MCF 10A (cell line): ENCODE data around the gene IGF1R. TPM values are rescaled to one million over a fixed set of nuclear protein-coding genes. Genes with fewer than 3 reads are reported as not detected.

Experiments
- BruUV-seq: library from RNA; stranded (reverse); fragments of 400-500 nt; replicated peaks from 2 replicates; lab custom pipeline; 2021; lab: Mats Ljungman, UMichigan
- CTCF ChIA-PET: fragments of 300-600 bp; sonication (Branson Sonifier 250); formaldehyde crosslinking; extraction: SDS; loops from one replicate; lab custom pipeline; 2021; ENCODE audit warnings: antibody characterized with exemption, inconsistent platforms; lab: Yijun Ruan, JAX
- POLR2A ChIA-PET: fragments of 300-600, 350-650 bp; sonication (Branson Sonifier 250); formaldehyde crosslinking; extraction: SDS; loops from one replicate; lab custom pipeline; 2020; ENCODE audit warnings: antibody characterized with exemption, inconsistent platforms; lab: Yijun Ruan, JAX
- DNase-seq: peaks from one replicate; pipeline ENCODE4 v3.0.0-alpha.2; 2018; ENCODE audit not compliant: unreplicated experiment
- H3K27ac Mint-ChIP-seq: one replicate; pipeline ENCODE4 v1.8.0; 2022; ENCODE audit warnings: mild to moderate bottlenecking, low read depth, mixed read lengths; ENCODE audit not compliant: unreplicated experiment
- H3K27me3 Mint-ChIP-seq: one replicate; pipeline ENCODE4 v1.8.0; 2022; ENCODE audit warnings: mixed read lengths; ENCODE audit not compliant: insufficient read depth, unreplicated experiment
- H3K36me3 Mint-ChIP-seq: one replicate; pipeline ENCODE4 v1.8.0; 2022; ENCODE audit warnings: mild to moderate bottlenecking, moderate library complexity, mixed read lengths; ENCODE audit not compliant: insufficient read depth, unreplicated experiment
- H3K4me1 Mint-ChIP-seq: one replicate; pipeline ENCODE4 v1.8.0; 2022; ENCODE audit warnings: mixed read lengths; ENCODE audit not compliant: insufficient read depth, unreplicated experiment
- H3K4me3 Mint-ChIP-seq: one replicate; pipeline ENCODE4 v1.8.0; 2022; ENCODE audit warnings: mild to moderate bottlenecking, moderate library complexity, mixed read lengths; ENCODE audit not compliant: unreplicated experiment
- H3K9me3 Mint-ChIP-seq: one replicate; pipeline ENCODE4 v1.8.0; 2022; ENCODE audit warnings: mixed read lengths; ENCODE audit not compliant: unreplicated experiment
- intact Hi-C: fragments of 100-400 bp; cut with micrococcal nuclease; formaldehyde crosslinking; loops from 2 replicates; pipeline ENCODE4 v1.14.1; 2022
- total RNA-seq: library from RNA; stranded (reverse); gene quantifications from 2 replicates; pipeline ENCODE4 v1.2.3, GENCODE V29; 2022
- TF ChIP-seq, protein P1 (sequence below): fragments of 200-600 bp; IDR thresholded peaks from one replicate; pipeline ENCODE4 v1.8.0; 2022; ENCODE audit warnings: antibody characterized with exemption, mild to moderate bottlenecking; ENCODE audit not compliant: unreplicated experiment

Gene IGF1R
- total RNA-seq, 1 experiment from 2014 or later: 53.3 TPM

DNA sequence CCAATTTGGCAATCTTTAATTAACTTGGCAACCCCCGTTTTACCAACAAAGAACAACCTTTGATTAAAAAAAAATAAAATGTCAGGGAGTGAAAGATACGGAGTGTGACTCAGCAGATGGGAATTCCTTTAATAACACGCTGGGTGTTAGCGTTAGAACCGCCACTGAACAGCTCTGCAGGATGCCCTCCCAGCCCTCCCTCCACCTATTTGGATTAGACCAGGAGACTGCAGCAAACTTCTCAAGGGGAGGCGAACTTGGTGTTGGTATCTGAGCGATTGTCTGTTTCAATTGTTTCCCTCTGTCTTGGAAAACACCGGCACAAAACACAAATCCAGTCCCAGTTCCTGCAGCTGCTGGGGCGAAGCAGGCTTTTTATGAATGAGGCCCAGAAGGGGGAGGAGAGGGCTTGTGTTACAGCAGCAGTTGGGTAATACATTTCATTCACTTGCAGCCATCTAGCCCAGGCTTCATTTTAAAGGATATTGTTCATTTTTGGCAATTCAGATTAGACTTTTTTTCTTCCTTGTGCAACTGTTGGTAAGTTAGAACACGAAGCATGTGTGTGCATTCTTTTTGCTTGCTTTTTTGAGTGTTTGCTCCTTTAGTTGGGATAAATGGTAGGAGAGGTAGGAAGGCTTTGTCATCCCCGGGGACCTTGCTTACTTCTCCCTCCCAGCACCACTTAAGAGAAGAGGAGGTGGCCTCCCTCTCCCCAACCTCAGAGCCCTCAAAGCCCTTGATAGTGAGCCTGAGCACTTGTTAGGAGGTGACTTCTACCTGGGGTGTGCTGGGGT, 152.3 kb downstream of the IGF1R start:
- intact Hi-C loops: no loop called here
- peak; percentile 60 for DNase-seq
- peak overlapping the region; percentile 2 for H3K27ac Mint-ChIP-seq

DNA sequence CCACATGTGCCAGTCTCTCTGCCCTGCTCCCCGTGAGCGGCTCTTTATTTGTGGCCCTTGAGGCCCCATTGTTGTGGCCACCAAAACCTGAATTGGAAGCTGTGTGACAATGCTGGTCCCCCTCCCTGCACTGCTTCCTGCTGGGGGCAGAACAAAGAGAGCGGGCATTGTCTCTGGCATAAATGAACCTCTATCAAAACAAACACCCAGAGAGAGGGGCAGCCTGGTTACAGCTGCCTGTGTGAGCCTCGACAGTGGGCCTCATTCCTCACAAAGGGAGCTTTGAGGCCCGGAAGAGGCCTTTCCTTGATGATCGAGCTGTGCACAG, 152.9 kb downstream of the IGF1R start:
- TF ChIP-seq, protein P1, sequence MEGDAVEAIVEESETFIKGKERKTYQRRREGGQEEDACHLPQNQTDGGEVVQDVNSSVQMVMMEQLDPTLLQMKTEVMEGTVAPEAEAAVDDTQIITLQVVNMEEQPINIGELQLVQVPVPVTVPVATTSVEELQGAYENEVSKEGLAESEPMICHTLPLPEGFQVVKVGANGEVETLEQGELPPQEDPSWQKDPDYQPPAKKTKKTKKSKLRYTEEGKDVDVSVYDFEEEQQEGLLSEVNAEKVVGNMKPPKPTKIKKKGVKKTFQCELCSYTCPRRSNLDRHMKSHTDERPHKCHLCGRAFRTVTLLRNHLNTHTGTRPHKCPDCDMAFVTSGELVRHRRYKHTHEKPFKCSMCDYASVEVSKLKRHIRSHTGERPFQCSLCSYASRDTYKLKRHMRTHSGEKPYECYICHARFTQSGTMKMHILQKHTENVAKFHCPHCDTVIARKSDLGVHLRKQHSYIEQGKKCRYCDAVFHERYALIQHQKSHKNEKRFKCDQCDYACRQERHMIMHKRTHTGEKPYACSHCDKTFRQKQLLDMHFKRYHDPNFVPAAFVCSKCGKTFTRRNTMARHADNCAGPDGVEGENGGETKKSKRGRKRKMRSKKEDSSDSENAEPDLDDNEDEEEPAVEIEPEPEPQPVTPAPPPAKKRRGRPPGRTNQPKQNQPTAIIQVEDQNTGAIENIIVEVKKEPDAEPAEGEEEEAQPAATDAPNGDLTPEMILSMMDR: no peak
- H3K36me3 Mint-ChIP-seq: no peaks in the 10 kb centered on the region
- peaks cover 25% of the 10 kb centered on the region for H3K4me1 Mint-ChIP-seq
- peak overlapping the region; percentile 52 for H3K4me3 Mint-ChIP-seq
- H3K27ac Mint-ChIP-seq: no peak overlapping the region
- H3K27me3 Mint-ChIP-seq: no peaks in the 10 kb centered on the region
- POLR2A ChIA-PET: interaction anchor here (0.6 to 2.2 kb wide), 3 partner anchors 22 to 105 kb away, joined by 3 to 11 read pairs (median 4); no protein-coding TSS in a partner anchor
- intact Hi-C loops: no loop called here
- CTCF ChIA-PET: interaction anchor here (0.8 kb wide), 1 partner anchor 9 kb away, joined by 3 read pairs; no protein-coding TSS in a partner anchor
- no peak for DNase-seq
- BruUV-seq: no TSS peak
- no peaks in the 10 kb centered on the region for H3K9me3 Mint-ChIP-seq

More for the DNA sequence above, 152.3 kb downstream of the IGF1R start:
- Mint-ChIP-seq H3K9me3 (no peaks in the 10 kb centered on the region), H3K4me3 (peak overlapping the region; percentile 52), H3K36me3 (no peaks in the 10 kb centered on the region), H3K27me3 (no peaks in the 10 kb centered on the region), H3K4me1 (peaks cover 25% of the 10 kb centered on the region)
- ChIA-PET CTCF (interaction anchor here (0.7 to 0.8 kb wide), 2 partner anchors 8 to 66 kb away, joined by 3 read pairs; no protein-coding TSS in a partner anchor), POLR2A (interaction anchor here (0.5 to 2.4 kb wide), 7 partner anchors 9 to 195 kb away, joined by 3 to 13 read pairs (median 3); no protein-coding TSS in a partner anchor)
- TF ChIP-seq, protein P1: no peak
- no TSS peak for BruUV-seq

DNA sequence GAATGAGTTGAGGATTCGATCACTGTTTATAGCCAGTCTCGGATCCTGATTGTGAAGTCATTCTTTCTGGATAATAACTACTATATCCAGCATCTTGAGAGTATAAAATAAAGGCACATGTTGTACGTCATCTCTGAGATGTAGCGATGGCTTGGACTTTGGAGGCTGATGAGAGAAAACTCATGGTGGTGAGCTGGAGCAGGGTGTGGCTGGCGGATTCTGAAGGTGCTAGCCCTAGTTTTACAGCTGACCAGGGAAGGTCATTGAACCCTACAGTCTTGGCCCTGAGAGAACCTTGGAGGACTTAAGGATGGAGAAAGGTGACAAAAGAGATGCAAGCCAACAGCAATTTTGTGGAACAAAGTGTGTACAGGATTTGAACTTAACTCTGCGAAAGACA, 153.8 kb downstream of the IGF1R start:
- H3K27ac Mint-ChIP-seq: no peak overlapping the region
- no peaks in the 10 kb centered on the region for H3K36me3 Mint-ChIP-seq
- TF ChIP-seq, protein P1: no peak

More for the DNA sequence above, 153.8 kb downstream of the IGF1R start:
- H3K4me1 Mint-ChIP-seq: peaks cover 26% of the 10 kb centered on the region
- no peaks in the 10 kb centered on the region for H3K27me3 Mint-ChIP-seq
- ChIA-PET POLR2A (interaction anchor here (0.7 to 1.2 kb wide), 2 partner anchors 23 to 39 kb away, joined by 4 to 5 read pairs; no protein-coding TSS in a partner anchor), CTCF (interaction anchor here (1.0 kb wide), 1 partner anchor 23 kb away, joined by 3 read pairs; no protein-coding TSS in a partner anchor)
- no TSS peak for BruUV-seq
- H3K4me3 Mint-ChIP-seq: no peak overlapping the region
- intact Hi-C loops: no loop called here
- no peak for DNase-seq
- H3K9me3 Mint-ChIP-seq: no peaks in the 10 kb centered on the region
